ENCODE measurements around the gene PROM1. TPM values are rescaled to one million over a fixed set of nuclear protein-coding genes. Genes with fewer than 3 reads are reported as not detected.

The PROM1 gene
- total RNA-seq, 1 experiment from 2014 or later = not detected

- DNase-seq (no peak), ATAC-seq (no peak)
- Histone ChIP-seq H3K27ac (ENCODE audit: low read length) (no peak overlapping the region), H4K20me1 (ENCODE audit: low read length) (no peaks in the 10 kb centered on the region), H3K27me3 (ENCODE audit: low read length) (peaks cover 87% of the 10 kb centered on the region), H3K4me3 (ENCODE audit: low read length) (no peak overlapping the region), H3F3A (ENCODE audit: low read length, unreplicated experiment) (no peaks in the 10 kb centered on the region), H3K9me3 (ENCODE audit: low read length) (no peaks in the 10 kb centered on the region), H3K36me3 (ENCODE audit: low read depth, low read length) (no peaks in the 10 kb centered on the region), H3K9me2 (replicated peaks; ENCODE audit: low read length) (no peaks in the 10 kb centered on the region), H3K9ac (ENCODE audit: low read length) (no peak overlapping the region), H2AFZ (ENCODE audit: low read length) (no peak overlapping the region), H3K4me1 (ENCODE audit: insufficient read depth, low read length) (no peaks in the 10 kb centered on the region), H3K4me2 (ENCODE audit: low read length) (no peak overlapping the region), H3K79me2 (ENCODE audit: low read length) (no peaks in the 10 kb centered on the region)
- ChIA-PET POLR2A (ENCODE audit: unreplicated experiment) (no interaction called here), CTCF (no interaction called here)
- intact Hi-C loops (cut with micrococcal nuclease) = no loop called here
- BruUV-seq (replicated peaks) = no TSS peak
- TF ChIP-seq EZH2phosphoT487 (IDR thresholded peaks at IDR 0.05; ENCODE audit: borderline replicate concordance, low read length) (no peak), EZH2 (IDR thresholded peaks at IDR 0.05; ENCODE audit: low read length, unreplicated experiment) (no peak), CTCF (conservative IDR thresholded peaks at IDR 0.05; ENCODE audit: low read depth, low read length) (no peak)
Observed at GRCh38 chr4:16090096-16090705, 6.4 kb upstream of the PROM1 start.

GRCh38 chr4:16089156-16089555, 5.3 kb upstream of the PROM1 start:
- H4K20me1 ChIP-seq (ENCODE audit: low read length) = no peaks in the 10 kb centered on the region
- no peaks in the 10 kb centered on the region for H3K36me3 ChIP-seq (ENCODE audit: low read depth, low read length)
- BruUV-seq (replicated peaks) = no TSS peak
- H3K4me3 ChIP-seq (ENCODE audit: low read length) = no peak overlapping the region
- ChIA-PET CTCF (no interaction called here), POLR2A (ENCODE audit: unreplicated experiment) (no interaction called here)
- no peaks in the 10 kb centered on the region for H3K4me1 ChIP-seq (ENCODE audit: insufficient read depth, low read length)
- TF ChIP-seq CTCF (conservative IDR thresholded peaks at IDR 0.05; ENCODE audit: low read depth, low read length) (no peak), EZH2 (IDR thresholded peaks at IDR 0.05; ENCODE audit: low read length, unreplicated experiment) (no peak), EZH2phosphoT487 (IDR thresholded peaks at IDR 0.05; ENCODE audit: borderline replicate concordance, low read length) (no peak)
- H3K9ac ChIP-seq (ENCODE audit: low read length) = no peak overlapping the region
- ATAC-seq (no peak), DNase-seq (no peak)
- H3K27ac ChIP-seq (ENCODE audit: low read length) = no peak overlapping the region
- H3K27me3 ChIP-seq (ENCODE audit: low read length) = peaks cover 90% of the 10 kb centered on the region
- intact Hi-C loops (cut with micrococcal nuclease) = no loop called here
- H3K79me2 ChIP-seq (ENCODE audit: low read length) = no peaks in the 10 kb centered on the region
- H2AFZ ChIP-seq (ENCODE audit: low read length) = no peak overlapping the region
- no peak overlapping the region for H3K4me2 ChIP-seq (ENCODE audit: low read length)
- H3K9me3 ChIP-seq (ENCODE audit: low read length) = no peaks in the 10 kb centered on the region
- H3F3A ChIP-seq (ENCODE audit: low read length, unreplicated experiment) = no peaks in the 10 kb centered on the region
- no peaks in the 10 kb centered on the region for H3K9me2 ChIP-seq (replicated peaks; ENCODE audit: low read length)

- no peaks in the 10 kb centered on the region for H3F3A ChIP-seq (ENCODE audit: low read length, unreplicated experiment)
- H3K79me2 ChIP-seq (ENCODE audit: low read length) = no peaks in the 10 kb centered on the region
- ATAC-seq = no peak
- TF ChIP-seq CTCF (conservative IDR thresholded peaks at IDR 0.05; ENCODE audit: low read depth, low read length) (no peak), EZH2phosphoT487 (IDR thresholded peaks at IDR 0.05; ENCODE audit: borderline replicate concordance, low read length) (no peak), EZH2 (IDR thresholded peaks at IDR 0.05; ENCODE audit: low read length, unreplicated experiment) (no peak)
- no TSS peak for BruUV-seq (replicated peaks)
- H3K4me2 ChIP-seq (ENCODE audit: low read length) = no peak overlapping the region
- POLR2A ChIA-PET (ENCODE audit: unreplicated experiment) = interaction anchor here (0.6 kb wide), 1 partner anchor 258 kb away, joined by 4 read pairs; no protein-coding TSS in a partner anchor
- no peaks in the 10 kb centered on the region for H4K20me1 ChIP-seq (ENCODE audit: low read length)
- no peak overlapping the region for H3K4me3 ChIP-seq (ENCODE audit: low read length)
- H3K9ac ChIP-seq (ENCODE audit: low read length) = no peak overlapping the region
- no peaks in the 10 kb centered on the region for H3K36me3 ChIP-seq (ENCODE audit: low read depth, low read length)
- DNase-seq = no peak
- CTCF ChIA-PET = no interaction called here
- no peaks in the 10 kb centered on the region for H3K9me2 ChIP-seq (replicated peaks; ENCODE audit: low read length)
- intact Hi-C loops (cut with micrococcal nuclease) = no loop called here
- no peak overlapping the region for H2AFZ ChIP-seq (ENCODE audit: low read length)
- H3K27me3 ChIP-seq (ENCODE audit: low read length) = peaks cover 87% of the 10 kb centered on the region
- no peaks in the 10 kb centered on the region for H3K9me3 ChIP-seq (ENCODE audit: low read length)
- H3K4me1 ChIP-seq (ENCODE audit: insufficient read depth, low read length) = no peaks in the 10 kb centered on the region
- H3K27ac ChIP-seq (ENCODE audit: low read length) = no peak overlapping the region
Observed at GRCh38 chr4:16088601-16089000, 4.8 kb upstream of the PROM1 start.
